ENCODE results near the gene DIP2C.

GRCh38 chr10:386771-387592 lies 302.5 kb downstream of the DIP2C start:
- TF ChIP-seq EZH2phosphoT487 (IDR thresholded peaks at IDR 0.05) (no peak), CTCF (IDR thresholded peaks at IDR 0.05) (no peak), EZH2 (IDR thresholded peaks at IDR 0.05) (no peak)

Data from neural progenitor cell (in vitro differentiated cells).